Measurements from ENCODE around the gene TRAPPC5.

DNA sequence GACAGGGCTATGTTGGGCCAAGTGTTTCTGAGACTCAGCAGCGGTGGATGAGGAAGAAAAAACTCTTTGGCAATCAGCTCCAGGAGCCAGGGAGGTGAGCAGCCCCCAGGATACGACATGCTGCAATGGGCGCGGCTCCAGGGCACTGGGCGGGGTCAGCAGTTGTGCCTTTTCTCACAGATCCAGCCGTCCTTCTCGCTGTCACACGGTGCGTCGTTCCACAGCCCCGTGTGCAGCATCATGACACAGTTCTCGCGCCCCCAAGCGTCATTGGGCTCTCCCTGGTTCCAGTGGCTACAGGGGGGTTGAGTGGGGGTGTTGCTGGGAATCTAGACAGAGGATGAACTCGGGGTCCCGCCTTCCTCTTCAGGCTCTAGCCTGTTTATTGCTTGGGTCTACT lies 48.6 kb downstream of the TRAPPC5 start:
- TF ChIP-seq CTCF (IDR thresholded peaks at IDR 0.05) (no peak), CREB1 (CRISPR knock-in tag; IDR thresholded peaks at IDR 0.05) (no peak), E2F5 (CRISPR knock-in tag; IDR thresholded peaks at IDR 0.05) (no peak)
- TF ChIP-seq, protein P1, sequence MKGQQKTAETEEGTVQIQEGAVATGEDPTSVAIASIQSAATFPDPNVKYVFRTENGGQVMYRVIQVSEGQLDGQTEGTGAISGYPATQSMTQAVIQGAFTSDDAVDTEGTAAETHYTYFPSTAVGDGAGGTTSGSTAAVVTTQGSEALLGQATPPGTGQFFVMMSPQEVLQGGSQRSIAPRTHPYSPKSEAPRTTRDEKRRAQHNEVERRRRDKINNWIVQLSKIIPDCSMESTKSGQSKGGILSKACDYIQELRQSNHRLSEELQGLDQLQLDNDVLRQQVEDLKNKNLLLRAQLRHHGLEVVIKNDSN (CRISPR knock-in tag; IDR thresholded peaks at IDR 0.05): no peak
